Hepatocyte (in vitro differentiated cells): ENCODE measurements around the gene RPS6KC1. TPM values are rescaled to one million over a fixed set of nuclear protein-coding genes. Genes with fewer than 3 reads are reported as not detected.

ENCODE experiments used
- DNase-seq: peaks from one replicate; pipeline ENCODE4 v3.0.0-alpha.2; 2016; ENCODE audit warnings: low spot score
- H2AFZ ChIP-seq: fragments of 200-600 bp; sonication (generic); 2 replicates; pipeline ENCODE4 v1.6.0; 2016; ENCODE audit warnings: antibody characterized with exemption, mild to moderate bottlenecking
- H3K27ac ChIP-seq: fragments of 200-600 bp; sonication (generic); 2 replicates; pipeline ENCODE4 v1.5.1; 2016; ENCODE audit warnings: mild to moderate bottlenecking
- H3K27me3 ChIP-seq: fragments of 200-600 bp; sonication (generic); 2 replicates; pipeline ENCODE4 v1.6.1; 2016
- H3K36me3 ChIP-seq: fragments of 200-600 bp; sonication (generic); replicated peaks from 2 replicates; pipeline ENCODE4 v1.5.1; 2016; ENCODE audit warnings: low read depth; ENCODE audit not compliant: insufficient read depth
- H3K4me1 ChIP-seq: fragments of 200-600 bp; sonication (generic); 2 replicates; pipeline ENCODE4 v1.5.1; 2016; ENCODE audit warnings: mild to moderate bottlenecking, moderate library complexity; ENCODE audit not compliant: insufficient read depth
- H3K4me2 ChIP-seq: fragments of 200-600 bp; sonication (generic); 2 replicates; pipeline ENCODE4 v1.6.0; 2016
- H3K4me3 ChIP-seq: fragments of 200-600 bp; sonication (generic); 2 replicates; pipeline ENCODE4 v1.5.1; 2016; ENCODE audit warnings: mild to moderate bottlenecking
- H3K79me2 ChIP-seq: fragments of 200-600 bp; sonication (generic); 2 replicates; pipeline ENCODE4 v1.6.0; 2017; ENCODE audit warnings: mild to moderate bottlenecking
- H3K9me2 ChIP-seq: fragments of 200-600 bp; sonication (generic); replicated peaks from 2 replicates; pipeline ENCODE4 v1.6.0; 2017; ENCODE audit warnings: mild to moderate bottlenecking; ENCODE audit not compliant: insufficient read depth
- H3K9me3 ChIP-seq: fragments of 200-600 bp; sonication (generic); 2 replicates; pipeline ENCODE4 v1.5.1; 2016; ENCODE audit warnings: low read depth, mild to moderate bottlenecking
- H4K20me1 ChIP-seq: fragments of 200-600 bp; sonication (generic); 2 replicates; pipeline ENCODE4 v1.6.0; 2016; ENCODE audit warnings: mild to moderate bottlenecking; ENCODE audit not compliant: insufficient read depth, poor library complexity, severe bottlenecking
- EZH2 ChIP-seq: fragments of 200-600 bp; sonication (generic); IDR thresholded peaks from 2 replicates; pipeline ENCODE4 v1.6.1; 2016; ENCODE audit warnings: antibody characterized with exemption, mild to moderate bottlenecking, borderline replicate concordance
- EZH2phosphoT487 ChIP-seq: fragments of 200-600 bp; sonication (generic); IDR thresholded peaks from one replicate; pipeline ENCODE4 v1.6.1; 2018; ENCODE audit warnings: antibody characterized with exemption, mild to moderate bottlenecking, low read depth, moderate library complexity; ENCODE audit not compliant: unreplicated experiment, severe bottlenecking
- WGBS: methylation state at CpG from one replicate; pipeline ENCODE4 v1.1.6; 2016; ENCODE audit warnings: low lambda C conversion rate; ENCODE audit errors: missing lambda C conversion rate; 5-methylcytosine and 5-hydroxymethylcytosine counted together
- polyA plus RNA-seq: library from polyadenylated mRNA; unstranded; fragments of >200 nt; fragmentation: Nextera tagmentation; extraction: Ambion mirVana; gene quantifications from 2 replicates; pipeline ENCODE4 v1.2.1, GENCODE V29; 2016
- total RNA-seq: library from RNA; depleted of rRNA; stranded (reverse); fragments of >200 nt; gene quantifications from 2 replicates; pipeline ENCODE4 v1.2.3, GENCODE V29; 2014
- TF ChIP-seq, protein P1 (sequence below): fragments of 200-600 bp; sonication (generic); IDR thresholded peaks from 2 replicates; pipeline ENCODE4 v1.5.1; 2016; ENCODE audit warnings: antibody characterized with exemption, mild to moderate bottlenecking; ENCODE audit not compliant: poor library complexity

The RPS6KC1 gene
- total and polyA plus RNA-seq, 2 experiments from 2014 or later: 10.0 to 26.9 TPM

DNA sequence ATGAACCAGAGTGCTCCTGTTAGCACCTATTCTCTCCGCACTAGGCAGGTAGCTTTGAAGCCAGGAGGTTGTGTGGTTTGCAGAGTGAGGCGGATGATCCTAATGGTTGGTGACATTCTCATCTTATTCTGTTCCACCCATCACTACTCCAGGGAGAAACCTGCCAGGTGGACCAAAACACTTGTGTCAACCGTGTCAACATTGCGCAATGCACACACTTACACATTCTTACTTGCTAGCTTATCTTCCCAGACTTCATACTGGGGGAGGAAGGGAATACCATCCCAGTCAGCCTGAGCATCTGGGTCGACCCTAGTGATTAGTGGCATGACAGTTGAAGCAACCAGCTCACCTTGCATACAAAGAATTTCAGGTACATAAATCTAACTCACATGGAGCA lies 236.9 kb downstream of the RPS6KC1 start:
- H4K20me1 ChIP-seq: no peaks in the 10 kb centered on the region
- DNase-seq: peak; percentile 19
- TF ChIP-seq EZH2phosphoT487 (no peak), EZH2 (no peak)
- TF ChIP-seq, protein P1, sequence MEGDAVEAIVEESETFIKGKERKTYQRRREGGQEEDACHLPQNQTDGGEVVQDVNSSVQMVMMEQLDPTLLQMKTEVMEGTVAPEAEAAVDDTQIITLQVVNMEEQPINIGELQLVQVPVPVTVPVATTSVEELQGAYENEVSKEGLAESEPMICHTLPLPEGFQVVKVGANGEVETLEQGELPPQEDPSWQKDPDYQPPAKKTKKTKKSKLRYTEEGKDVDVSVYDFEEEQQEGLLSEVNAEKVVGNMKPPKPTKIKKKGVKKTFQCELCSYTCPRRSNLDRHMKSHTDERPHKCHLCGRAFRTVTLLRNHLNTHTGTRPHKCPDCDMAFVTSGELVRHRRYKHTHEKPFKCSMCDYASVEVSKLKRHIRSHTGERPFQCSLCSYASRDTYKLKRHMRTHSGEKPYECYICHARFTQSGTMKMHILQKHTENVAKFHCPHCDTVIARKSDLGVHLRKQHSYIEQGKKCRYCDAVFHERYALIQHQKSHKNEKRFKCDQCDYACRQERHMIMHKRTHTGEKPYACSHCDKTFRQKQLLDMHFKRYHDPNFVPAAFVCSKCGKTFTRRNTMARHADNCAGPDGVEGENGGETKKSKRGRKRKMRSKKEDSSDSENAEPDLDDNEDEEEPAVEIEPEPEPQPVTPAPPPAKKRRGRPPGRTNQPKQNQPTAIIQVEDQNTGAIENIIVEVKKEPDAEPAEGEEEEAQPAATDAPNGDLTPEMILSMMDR: no peak

DNA sequence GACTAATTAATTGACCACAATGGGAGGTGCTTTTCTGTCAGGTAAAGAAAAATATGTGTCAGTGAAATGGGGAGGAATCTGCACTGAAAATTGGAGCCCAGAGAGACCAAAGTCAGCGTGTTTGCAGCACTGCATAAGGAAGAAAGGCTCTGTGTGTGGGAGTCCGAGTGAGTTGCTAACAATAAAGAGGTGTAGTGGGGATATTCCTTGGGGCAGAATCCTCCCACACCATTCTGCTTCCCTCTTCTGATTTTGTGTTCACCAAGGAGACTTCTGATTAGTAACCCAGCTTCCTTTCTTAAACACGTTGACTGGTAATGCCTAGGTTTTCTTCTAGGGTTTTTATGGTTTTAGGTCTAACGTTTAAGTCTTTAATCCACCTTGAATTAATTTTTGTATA lies 240.5 kb downstream of the RPS6KC1 start:
- Histone ChIP-seq H2AFZ (no peak overlapping the region), H3K27ac (no peak overlapping the region), H3K36me3 (no peaks in the 10 kb centered on the region), H3K4me3 (no peak overlapping the region), H3K4me1 (no peaks in the 10 kb centered on the region), H3K79me2 (no peaks in the 10 kb centered on the region), H3K9me2 (no peaks in the 10 kb centered on the region), H4K20me1 (no peaks in the 10 kb centered on the region), H3K9me3 (no peaks in the 10 kb centered on the region), H3K4me2 (no peak overlapping the region), H3K27me3 (no peaks in the 10 kb centered on the region)
- no peak for DNase-seq
- TF ChIP-seq EZH2phosphoT487: no peak
- WGBS: 80% methylated on average over 4 of the region's 4 CpGs

More for the DNA sequence above, 236.9 kb downstream of the RPS6KC1 start:
- no peak overlapping the region for H3K4me3 ChIP-seq
- peaks cover 4% of the 10 kb centered on the region for H3K4me1 ChIP-seq
- 70% methylated on average over 5 of the region's 5 CpGs for WGBS
- H2AFZ ChIP-seq: no peak overlapping the region
- H3K27me3 ChIP-seq: no peaks in the 10 kb centered on the region
- no peak overlapping the region for H3K27ac ChIP-seq
- no peaks in the 10 kb centered on the region for H3K36me3 ChIP-seq
- no peaks in the 10 kb centered on the region for H3K79me2 ChIP-seq
- H3K4me2 ChIP-seq: no peak overlapping the region
- H3K9me2 ChIP-seq: no peaks in the 10 kb centered on the region
- H3K9me3 ChIP-seq: no peaks in the 10 kb centered on the region

DNA sequence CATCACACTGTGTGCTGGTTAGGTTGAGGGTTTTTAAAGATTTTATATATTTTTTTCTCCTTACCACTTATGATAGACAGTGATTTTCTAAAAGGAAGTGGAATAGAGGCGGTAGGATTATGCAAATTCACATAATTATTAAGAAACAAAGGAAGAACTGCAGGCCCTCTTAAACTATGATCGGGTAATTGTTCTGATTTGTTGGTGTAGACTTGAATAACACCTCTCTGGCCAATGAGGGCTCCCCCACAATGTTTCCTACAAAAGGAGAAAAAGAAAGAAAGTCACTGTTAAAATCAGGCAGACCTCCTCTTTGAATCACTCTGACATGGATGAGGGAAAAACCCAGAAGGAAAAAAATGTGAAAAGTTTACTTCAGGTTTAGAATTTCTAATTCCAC lies 241.6 kb downstream of the RPS6KC1 start:
- Histone ChIP-seq H2AFZ (no peak overlapping the region), H3K79me2 (no peaks in the 10 kb centered on the region), H3K36me3 (no peaks in the 10 kb centered on the region), H3K27ac (no peak overlapping the region), H3K4me2 (no peak overlapping the region), H3K27me3 (no peaks in the 10 kb centered on the region), H3K9me2 (no peaks in the 10 kb centered on the region), H4K20me1 (no peaks in the 10 kb centered on the region), H3K4me1 (no peaks in the 10 kb centered on the region), H3K4me3 (no peak overlapping the region), H3K9me3 (no peaks in the 10 kb centered on the region)
- 91% methylated on average over 2 of the region's 2 CpGs for WGBS
- TF ChIP-seq EZH2: no peak
- TF ChIP-seq, protein P1: no peak
- no peak for TF ChIP-seq EZH2phosphoT487
- DNase-seq: no peak

DNA sequence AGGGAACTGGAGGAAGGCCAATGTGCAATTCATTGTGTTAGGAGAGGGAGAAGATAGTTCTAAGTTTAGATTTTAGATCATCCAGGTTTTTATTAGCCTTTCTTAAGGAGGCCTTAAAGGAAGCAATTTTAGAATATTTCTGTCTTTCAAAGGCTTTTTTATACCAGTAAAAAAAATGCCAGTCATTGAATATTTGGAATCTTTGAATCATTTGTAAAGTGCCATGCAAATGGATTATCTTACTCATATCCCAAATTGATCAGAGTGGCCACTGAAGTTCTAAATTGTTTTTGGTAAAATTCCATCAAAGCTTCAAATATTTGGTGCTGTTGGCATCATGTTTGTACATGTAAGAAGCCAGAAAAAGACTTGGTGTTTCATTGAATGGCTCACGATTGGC lies 244.8 kb downstream of the RPS6KC1 start:
- no peaks in the 10 kb centered on the region for H3K9me2 ChIP-seq
- H3K4me3 ChIP-seq: no peak overlapping the region
- no peak for TF ChIP-seq EZH2phosphoT487
- no peak for TF ChIP-seq EZH2
- TF ChIP-seq, protein P1: no peak
- no peaks in the 10 kb centered on the region for H3K36me3 ChIP-seq
- no peaks in the 10 kb centered on the region for H3K4me1 ChIP-seq
- no peak overlapping the region for H3K4me2 ChIP-seq
- no peaks in the 10 kb centered on the region for H3K27me3 ChIP-seq
- no peaks in the 10 kb centered on the region for H4K20me1 ChIP-seq
- no peaks in the 10 kb centered on the region for H3K9me3 ChIP-seq
- no peaks in the 10 kb centered on the region for H3K79me2 ChIP-seq
- H2AFZ ChIP-seq: no peak overlapping the region
- no peak overlapping the region for H3K27ac ChIP-seq
- WGBS: 100% methylated on average over 1 of the region's 1 CpG
- no peak for DNase-seq
